ENCODE measurements around the gene PTTG1. TPM values are rescaled to one million over a fixed set of nuclear protein-coding genes. Genes with fewer than 3 reads are reported as not detected.

PTTG1 gene
- total RNA-seq, 1 experiment from 2014 or later, result 99.1 TPM

DNA sequence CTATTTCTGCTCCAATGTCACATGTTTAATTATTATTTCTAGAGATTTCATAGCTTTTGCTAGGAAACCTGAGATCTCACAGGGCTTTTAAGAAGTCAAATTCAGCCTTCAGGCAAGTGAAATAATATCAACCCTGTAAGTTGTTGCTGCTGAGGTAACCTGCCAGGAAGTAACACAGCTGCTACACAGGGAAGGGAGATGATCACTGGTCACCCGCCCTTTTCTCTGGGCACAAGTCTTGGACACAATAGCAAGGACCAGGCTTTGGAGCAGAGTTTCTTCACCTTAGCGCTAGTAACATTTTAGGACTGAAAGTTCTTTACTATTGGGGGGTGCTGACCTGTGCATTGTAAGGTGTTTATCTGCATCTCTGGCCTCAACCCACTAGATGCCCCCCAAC, 50.1 kb downstream of the PTTG1 start:
- DNase-seq (ENCODE audit: low spot score), result no peak

DNA sequence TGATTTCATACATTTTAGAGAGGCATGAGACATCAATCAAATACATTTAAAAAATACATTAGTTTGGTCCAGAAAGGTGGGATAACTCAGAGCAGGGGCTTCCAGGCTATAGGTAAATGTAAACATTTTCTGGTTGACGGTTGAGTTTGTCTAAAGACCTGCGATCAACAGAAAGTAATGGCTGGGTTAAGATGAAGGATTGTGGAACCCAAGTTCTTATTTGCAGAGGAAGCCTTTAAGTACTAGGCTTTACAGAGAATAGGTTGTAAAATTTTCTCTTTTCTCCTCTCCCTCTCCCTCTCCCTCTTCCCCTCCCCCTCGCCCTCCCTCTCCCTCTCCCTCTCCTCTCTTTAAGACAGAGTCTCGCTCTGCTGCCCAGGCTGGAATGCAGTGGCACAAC, 50.8 kb downstream of the PTTG1 start:
- no peak for DNase-seq (ENCODE audit: low spot score)

DNA sequence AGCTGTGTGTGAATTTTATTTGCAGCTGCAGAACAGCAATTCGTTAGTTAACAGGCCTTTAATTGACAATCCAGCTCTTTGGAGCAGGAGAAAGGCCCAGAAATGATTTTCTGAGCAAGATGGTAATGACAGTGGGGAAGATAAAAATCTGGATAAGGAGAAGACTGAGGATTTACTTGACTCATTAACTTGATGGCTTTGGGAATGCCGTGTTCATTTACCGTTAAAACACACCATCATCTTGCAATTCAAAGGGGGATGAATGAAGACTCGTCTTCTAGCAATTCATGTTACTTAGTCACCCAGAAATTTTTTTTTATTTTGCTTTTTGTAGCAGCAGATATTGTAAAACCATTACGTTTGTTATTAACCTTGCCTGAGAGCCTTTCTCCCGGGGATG, 52.0 kb downstream of the PTTG1 start:
- DNase-seq (ENCODE audit: low spot score), result no peak

DNA sequence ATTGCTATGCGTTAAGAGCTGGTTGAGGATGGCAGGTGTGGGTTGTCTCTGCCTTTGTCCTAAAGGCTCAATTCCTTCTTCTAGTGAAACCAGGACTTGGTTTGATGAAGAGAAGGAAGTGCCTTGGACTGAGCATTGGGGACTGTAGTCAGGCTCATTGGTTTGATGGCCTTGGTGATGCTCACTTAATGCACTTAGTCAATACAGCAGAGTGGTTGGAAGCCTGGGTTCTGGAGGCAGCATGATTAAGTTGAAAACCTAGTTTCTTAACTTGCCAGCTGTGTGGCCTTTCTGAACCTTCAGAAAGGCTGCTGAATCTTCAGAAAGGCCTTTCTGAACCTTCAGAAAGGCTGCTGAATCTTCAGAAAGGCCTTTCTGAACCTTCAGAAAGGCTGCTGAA, 52.4 kb downstream of the PTTG1 start:
- DNase-seq (ENCODE audit: low spot score), result no peak

DNA sequence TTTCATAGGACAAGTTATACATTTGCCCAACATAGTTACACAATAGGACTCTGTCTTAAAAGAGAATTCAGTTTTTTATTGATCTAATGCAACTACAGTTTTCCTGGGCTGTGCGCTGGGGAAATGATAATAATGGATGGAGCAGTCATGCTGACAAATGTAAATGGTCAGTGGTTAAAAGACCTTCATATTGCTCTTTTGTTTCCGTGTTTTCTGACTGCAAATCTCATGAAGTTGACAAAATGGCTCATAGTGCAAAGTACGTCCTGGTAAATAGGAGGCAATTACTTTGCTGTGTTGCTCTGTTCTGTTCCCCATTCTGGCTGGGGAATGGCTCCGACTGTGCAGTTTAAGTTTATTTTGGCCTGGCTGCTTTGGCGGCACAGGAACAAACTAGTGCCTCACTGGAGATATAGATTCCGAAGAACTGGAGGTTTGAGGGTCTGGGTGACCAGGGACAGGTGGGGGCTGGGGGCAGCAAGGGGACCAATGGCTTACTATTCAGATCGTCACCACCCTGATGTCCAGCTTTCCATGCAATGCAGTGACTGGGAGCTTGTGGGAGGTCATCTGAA, 54.3 kb downstream of the PTTG1 start:
- no peak for DNase-seq (ENCODE audit: low spot score)

DNA sequence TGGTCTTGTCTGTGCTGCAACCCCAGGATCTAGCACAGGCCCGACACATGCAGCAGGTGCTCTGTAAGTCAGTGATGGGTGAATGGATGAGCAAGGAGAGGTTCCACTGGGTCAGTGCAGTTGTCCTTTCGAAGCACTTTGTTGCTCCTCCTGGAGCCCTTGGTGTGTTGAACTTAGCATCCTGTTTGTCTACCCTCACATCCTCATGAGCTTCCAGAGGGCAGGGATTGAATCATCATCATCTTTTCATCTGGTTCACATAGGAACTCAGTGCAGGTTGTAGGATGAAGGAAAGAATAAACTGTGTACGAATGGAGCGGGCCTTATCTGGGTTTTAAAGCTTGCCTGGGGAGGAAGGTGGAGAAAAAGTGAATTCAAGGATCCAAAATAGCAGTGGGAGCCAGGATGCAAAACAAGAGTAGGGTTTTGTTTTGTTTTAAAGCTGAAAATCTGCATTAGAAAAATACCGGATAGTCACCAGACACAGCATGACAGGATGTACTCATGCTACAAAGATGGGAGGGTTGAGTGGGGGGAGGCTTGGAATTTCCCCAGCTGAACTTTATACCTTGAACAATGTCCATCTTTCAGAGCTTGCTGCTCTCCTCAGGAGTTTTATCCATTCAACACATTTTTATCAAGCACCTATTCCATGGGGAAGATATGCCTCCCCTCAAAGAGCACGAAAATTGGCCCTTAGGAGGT, 55.8 kb downstream of the PTTG1 start:
- no peak for DNase-seq (ENCODE audit: low spot score)

DNA sequence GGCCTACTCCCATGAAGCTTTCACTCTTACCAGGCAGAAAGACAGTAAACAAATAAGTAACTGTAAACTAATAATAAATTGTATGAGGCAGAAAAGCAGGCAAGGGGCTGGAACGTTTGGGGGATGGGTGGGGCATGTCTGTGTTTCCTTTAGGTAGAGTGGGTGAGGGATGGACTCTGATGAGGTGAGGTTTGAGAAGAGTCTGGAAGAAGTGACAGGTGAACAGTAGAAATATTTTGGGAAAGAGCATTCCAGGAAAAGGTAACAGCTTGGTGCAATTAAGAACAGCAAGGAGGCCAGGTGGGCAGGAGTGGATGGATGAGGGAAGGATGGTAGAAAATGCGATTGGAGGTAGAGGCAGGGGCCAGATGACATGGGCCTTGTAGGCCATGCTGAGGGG, 56.5 kb downstream of the PTTG1 start:
- no peak for DNase-seq (ENCODE audit: low spot score)

Small RNA genes lying within 50 kb of the gene (small RNA-seq; reads per million reads assigned to genes)
- gene MIR3142, result not detected

Other genes with a start within 250 kb of the PTTG1 start
- gene FABP6, start 192.3 kb upstream of the PTTG1 start, total RNA-seq (2014; rRNA removed; shearing (Covaris generic)), result 2.2 and 2.9 TPM in 2 replicates
- 7.9 and 9.1 TPM in 2 replicates for gene CCNJL, start 109.3 kb upstream of the PTTG1 start, total RNA-seq (2014; rRNA removed; shearing (Covaris generic))
- gene C1QTNF2, start 51.2 kb upstream of the PTTG1 start, total RNA-seq (2014; rRNA removed; shearing (Covaris generic)), result 0.18 TPM in 1 of 2 replicates, not detected in the other
- 0.91 and 1.2 TPM in 2 replicates for gene FAM200C, start 21.8 kb upstream of the PTTG1 start, total RNA-seq (2014; rRNA removed; shearing (Covaris generic))
- gene SLU7, start 2.8 kb upstream of the PTTG1 start, total RNA-seq (2014; rRNA removed; shearing (Covaris generic)), result 13.2 and 24.6 TPM in 2 replicates

Data from HT-29 (cell line).